Keratinocyte (primary cell): ENCODE measurements around the gene SREK1IP1. TPM values are rescaled to one million over a fixed set of nuclear protein-coding genes. Genes with fewer than 3 reads are reported as not detected.

Experiments
- DNase-seq: peaks from one replicate; pipeline ENCODE4 v3.0.0-alpha.2; 2011; ENCODE audit warnings: low read depth, missing footprints, low spot score
- FAIRE-seq: peaks from 2 replicates; lab custom pipeline; 2011; peaks lifted over from hg19 to GRCh38; lab: Jason Lieb, UNC
- H2AFZ ChIP-seq: 2 replicates; pipeline ENCODE4 v1.6.0; 2012; ENCODE audit warnings: low read length, control low read depth, inconsistent platforms; ENCODE audit not compliant: control insufficient read depth
- H3K27ac ChIP-seq: 2 replicates; pipeline ENCODE4 v1.5.1; 2011; ENCODE audit warnings: low read length; ENCODE audit not compliant: control insufficient read depth, insufficient read depth
- H3K27me3 ChIP-seq: 3 replicates; pipeline ENCODE4 v1.6.0; 2011; ENCODE audit warnings: low read length; ENCODE audit not compliant: control insufficient read depth, insufficient read depth; ENCODE audit errors: extremely low read depth
- H3K36me3 ChIP-seq, 2 experiments: 2 replicates in 1 of 2; 3 replicates in 1 of 2; pipeline ENCODE4 v1.5.1; 2011; ENCODE audit warnings: low read length in 2 of 2, mild to moderate bottlenecking in 1 of 2; ENCODE audit not compliant: control insufficient read depth in 2 of 2, insufficient read depth in 2 of 2; ENCODE audit errors: extremely low read depth in 1 of 2
- H3K4me1 ChIP-seq: 3 replicates; pipeline ENCODE4 v1.5.1; 2011; ENCODE audit warnings: low read length; ENCODE audit not compliant: control insufficient read depth, insufficient read depth; ENCODE audit errors: extremely low read depth
- H3K4me2 ChIP-seq: 3 replicates; pipeline ENCODE4 v1.6.0; 2011; ENCODE audit warnings: low read depth, low read length; ENCODE audit not compliant: control insufficient read depth, insufficient read depth; ENCODE audit errors: extremely low read depth
- H3K4me3 ChIP-seq, 3 experiments: fragments of 200-600 bp in 1 of 3; sonication (generic) in 1 of 3; 2 replicates in 2 of 3; 3 replicates in 1 of 3; pipeline ENCODE4 v1.5.1; 2011 to 2016; ENCODE audit warnings: low read length in 3 of 3, mild to moderate bottlenecking in 3 of 3, control low read depth in 2 of 3, inconsistent platforms in 1 of 3, low read depth in 1 of 3, mixed read lengths in 1 of 3, mixed run types in 1 of 3, moderate library complexity in 1 of 3; ENCODE audit not compliant: control insufficient read depth in 2 of 3, insufficient read depth in 2 of 3; ENCODE audit errors: extremely low read depth in 1 of 3
- H3K79me2 ChIP-seq: 2 replicates; pipeline ENCODE4 v1.6.0; 2012; ENCODE audit warnings: low read length; ENCODE audit not compliant: control insufficient read depth, insufficient read depth
- H3K9ac ChIP-seq: 3 replicates; pipeline ENCODE4 v1.6.0; 2011; ENCODE audit warnings: low read length; ENCODE audit not compliant: control insufficient read depth, insufficient read depth; ENCODE audit errors: extremely low read depth
- H3K9me1 ChIP-seq: 3 replicates; pipeline ENCODE4 v1.6.0; 2011; ENCODE audit warnings: low read length; ENCODE audit not compliant: control insufficient read depth, insufficient read depth; ENCODE audit errors: extremely low read depth
- H3K9me3 ChIP-seq: 2 replicates; pipeline ENCODE4 v1.5.1; 2012; ENCODE audit warnings: low read depth, low read length; ENCODE audit not compliant: control insufficient read depth
- H4K20me1 ChIP-seq: 3 replicates; pipeline ENCODE4 v1.6.0; 2011; ENCODE audit warnings: low read length; ENCODE audit not compliant: control insufficient read depth, insufficient read depth; ENCODE audit errors: extremely low read depth
- CTCF ChIP-seq, 3 experiments: IDR thresholded peaks in 1 of 3; conservative IDR thresholded peaks in 1 of 3; optimal IDR thresholded peaks in 1 of 3; 2 replicates in 2 of 3; 3 replicates in 1 of 3; pipeline versions ENCODE3 to v1.5.1; 2011; ENCODE audit warnings: low read length in 3 of 3, mild to moderate bottlenecking in 3 of 3, moderate library complexity in 2 of 3, control low read depth in 1 of 3, inconsistent platforms in 1 of 3; ENCODE audit not compliant: insufficient read depth in 2 of 3; ENCODE audit errors: extremely low read depth in 1 of 3
- EZH2 ChIP-seq: IDR thresholded peaks from one replicate; pipeline ENCODE4 v1.6.1; 2012; ENCODE audit warnings: inconsistent platforms, mild to moderate bottlenecking, low read length, moderate library complexity
- dilution Hi-C: fragments of 300-500 bp; cut with MboI; formaldehyde crosslinking; loops from one replicate; pipeline ENCODE4 v1.7.0; 2020; ENCODE audit warnings: low sequenced_read_pairs; ENCODE audit not compliant: extremely low pct_ligation_motif_present
- polyA plus RNA-seq, 5 experiments: library from polyadenylated mRNA; depleted of rRNA in 3 of 5; stranded (reverse) in 3 of 5; stranded (forward) in 1 of 5; unstranded in 1 of 5; fragments of >200 nt; gene quantifications; 1 replicate in 1 of 5; 2 replicates in 3 of 5; 3 replicates in 1 of 5; pipeline versions ENCODE4 v1.2.1 to v1.2.3, GENCODE V29; 2011 to 2012; ENCODE audit warnings: missing spikeins in 2 of 5, low read depth in 1 of 5, low replicate concordance in 1 of 5

SREK1IP1 gene
- polyA plus RNA-seq, 1 donor (not counting 4 experiments of a cell fraction or from before 2014, with no cell fraction given): 10.8 TPM

GRCh38 chr5:64678374-64678773 lies 90.1 kb downstream of the SREK1IP1 start:
- FAIRE-seq (no peak), DNase-seq (no peak)
- dilution Hi-C loops: no loop called here
- Histone ChIP-seq H3K79me2 (no peaks in the 10 kb centered on the region), H3K9ac (no peak overlapping the region), H3K9me3 (no peaks in the 10 kb centered on the region), H3K4me2 (no peak overlapping the region), H3K9me1 (no peaks in the 10 kb centered on the region), H3K36me3 (no peaks in the 10 kb centered on the region), H3K27ac (no peak overlapping the region), H3K27me3 (peaks cover 7% of the 10 kb centered on the region), H3K4me3 (no peak overlapping the region), H4K20me1 (no peaks in the 10 kb centered on the region), H3K4me1 (no peaks in the 10 kb centered on the region), H2AFZ (no peak overlapping the region)
- no peak for TF ChIP-seq CTCF (optimal IDR thresholded peaks at IDR 0.05 in 1 of 3, IDR thresholded peaks at IDR 0.05 in 1 of 3, conservative IDR thresholded peaks at IDR 0.05 in 1 of 3; ENCODE audit: extremely low read depth in 1 of 3, insufficient read depth in 2 of 3, low read length in 3 of 3)
- TF ChIP-seq EZH2: no peak

- Histone ChIP-seq H2AFZ (no peak overlapping the region), H3K27me3 (peaks cover 3% of the 10 kb centered on the region), H3K9me3 (no peaks in the 10 kb centered on the region), H3K27ac (no peak overlapping the region), H4K20me1 (no peaks in the 10 kb centered on the region), H3K79me2 (no peaks in the 10 kb centered on the region), H3K9me1 (no peaks in the 10 kb centered on the region), H3K4me3 (no peak overlapping the region), H3K4me2 (no peak overlapping the region), H3K4me1 (no peaks in the 10 kb centered on the region), H3K9ac (no peak overlapping the region), H3K36me3 (no peaks in the 10 kb centered on the region)
- dilution Hi-C loops: no loop called here
- DNase-seq: no peak
- no peak for FAIRE-seq
- TF ChIP-seq CTCF (optimal IDR thresholded peaks at IDR 0.05 in 1 of 3, IDR thresholded peaks at IDR 0.05 in 1 of 3, conservative IDR thresholded peaks at IDR 0.05 in 1 of 3; ENCODE audit: extremely low read depth in 1 of 3, insufficient read depth in 2 of 3, low read length in 3 of 3) (no peak), EZH2 (no peak)
Measured at GRCh38 chr5:64671678-64672077, 96.8 kb downstream of the SREK1IP1 start.
